ENCODE measurements around the gene TESMIN.

Gene TESMIN

GRCh38 chr11:68680541-68681231 lies 70.6 kb downstream of the TESMIN start:
- DNase-seq, result no peak

- no peak for DNase-seq
Observed at GRCh38 chr11:68678031-68678441, 73.3 kb downstream of the TESMIN start.

GRCh38 chr11:68677432-68677831 lies 73.9 kb downstream of the TESMIN start:
- DNase-seq, result no peak

- DNase-seq, result no peak
Observed at GRCh38 chr11:68674461-68674860, 76.9 kb downstream of the TESMIN start.

- DNase-seq, result no peak
Observed at GRCh38 chr11:68673991-68674390, 77.3 kb downstream of the TESMIN start.

GRCh38 chr11:68673306-68673945 lies 77.9 kb downstream of the TESMIN start:
- no peak for DNase-seq

- no peak for DNase-seq
Observed at GRCh38 chr11:68670208-68670992, 80.9 kb downstream of the TESMIN start.

GRCh38 chr11:68669301-68670090 lies 81.8 kb downstream of the TESMIN start:
- DNase-seq, result no peak

- DNase-seq, result no peak
Observed at GRCh38 chr11:68667511-68668500, 83.5 kb downstream of the TESMIN start.

GRCh38 chr11:68666849-68667248 lies 84.5 kb downstream of the TESMIN start:
- DNase-seq, result no peak

GRCh38 chr11:68665436-68665835 lies 85.9 kb downstream of the TESMIN start:
- DNase-seq, result no peak

- no peak for DNase-seq
Observed at GRCh38 chr11:68664906-68665305, 86.4 kb downstream of the TESMIN start.

- DNase-seq, result no peak
Observed at GRCh38 chr11:68664141-68664540, 87.2 kb downstream of the TESMIN start.

GRCh38 chr11:68663482-68664010 lies 87.8 kb downstream of the TESMIN start:
- DNase-seq, result no peak

GRCh38 chr11:68661697-68662603 lies 89.4 kb downstream of the TESMIN start:
- DNase-seq, result no peak

- DNase-seq, result no peak
Observed at GRCh38 chr11:68661014-68661413, 90.3 kb downstream of the TESMIN start.

GRCh38 chr11:68660066-68660810 lies 91.1 kb downstream of the TESMIN start:
- DNase-seq, result no peak

GRCh38 chr11:68659158-68659921 lies 92.0 kb downstream of the TESMIN start:
- DNase-seq, result no peak

GRCh38 chr11:68658661-68659060 lies 92.7 kb downstream of the TESMIN start:
- DNase-seq, result no peak

Measured in activated CD8-positive, alpha-beta memory T cell treated with anti-CD3 and anti-CD28 coated beads, Interleukin-2, amount 50 U/mL, for 4 hours (primary cell).